Body of pancreas (tissue), 4 donors: Measurements from ENCODE around the gene ATRN. TPM values are rescaled to one million over a fixed set of nuclear protein-coding genes. Genes with fewer than 3 reads are reported as not detected.

Experiments used
- ATAC-seq: fragments of 150-250 bp; one replicate; pipeline ENCODE4 v1.9.1; 2016
- DNase-seq, 4 donors: peaks; one replicate each; pipeline ENCODE4 v3.0.0-alpha.2; 2019
- H3K27ac ChIP-seq, 4 donors: fragments of 200-600 bp; sonication (generic); 1 replicate in 3 of 4; 2 replicates in 1 of 4; pipeline versions ENCODE4 v1.5.1 to v1.6.1; 2016 to 2019; ENCODE audit warnings: mild to moderate bottlenecking in 1 of 4, mixed read lengths in 1 of 4, moderate library complexity in 1 of 4
- H3K27me3 ChIP-seq, 2 donors: fragments of 200-600 bp; sonication (generic); one replicate each; pipeline ENCODE4 v1.6.0; 2016; ENCODE audit warnings: mild to moderate bottlenecking in 1 of 2
- H3K36me3 ChIP-seq, 2 donors: fragments of 200-600 bp; sonication (generic); replicated peaks in 1 of 2; 2 replicates each; pipeline ENCODE4 v1.5.1; 2016; ENCODE audit warnings: low read depth in 2 of 2; ENCODE audit not compliant: insufficient read depth in 1 of 2
- H3K4me1 ChIP-seq: fragments of 200-600 bp; sonication (generic); one replicate; pipeline ENCODE4 v1.6.0; 2016
- H3K4me3 ChIP-seq, 2 donors: fragments of 200-600 bp; sonication (generic); 1 replicate in 1 of 2; 2 replicates in 1 of 2; pipeline ENCODE4 v1.5.1; 2016 to 2019
- H3K9me3 ChIP-seq, 3 donors: fragments of 200-600 bp; sonication (generic); 1 replicate in 2 of 3; 2 replicates in 1 of 3; pipeline ENCODE4 v1.5.1; 2016
- CTCF ChIP-seq, 7 experiments: fragments of 450-650 bp in 4 of 7; fragments of 200-600 bp in 3 of 7; sonication (generic) in 3 of 7; IDR thresholded peaks; one replicate each; pipeline ENCODE4 v1.5.1; 2016 to 2019; ENCODE audit warnings: antibody characterized with exemption in 7 of 7
- POLR2A ChIP-seq, 3 donors: fragments of 450-650 bp; IDR thresholded peaks; one replicate each; pipeline ENCODE4 v1.6.1; 2016; ENCODE audit warnings: antibody characterized with exemption in 3 of 3, mild to moderate bottlenecking in 2 of 3
- WGBS, 2 donors: methylation state at CpG; one replicate each; pipeline ENCODE4 v1.1.5; 2017; 5-methylcytosine and 5-hydroxymethylcytosine counted together
- intact Hi-C: fragments of 100-400 bp; cut with DNase I; formaldehyde crosslinking; loops from one replicate; pipeline ENCODE4 v1.15.1; 2023
- total RNA-seq, 2 donors: library from RNA; depleted of rRNA; stranded (reverse); fragments of >200 nt; gene quantifications; one replicate each; pipeline ENCODE4 v1.1.0, GENCODE V29; 2016

Gene ATRN
- total RNA-seq, 2 donors from 2014 or later: 17.6 to 18.8 TPM

- Histone ChIP-seq H3K4me3 (no peak overlapping the region), H3K9me3 (no peaks in the 10 kb centered on the region), H3K27ac (no peak overlapping the region), H3K36me3 (peaks cover 0 to 11% of the 10 kb centered on the region in 2 donors), H3K27me3 (no peaks in the 10 kb centered on the region), H3K4me1 (no peaks in the 10 kb centered on the region)
- intact Hi-C loops: no loop called here
- ATAC-seq (no peak), DNase-seq (no peak)
- no peak for TF ChIP-seq POLR2A (IDR thresholded peaks at IDR 0.05)
- no peak for TF ChIP-seq CTCF (IDR thresholded peaks at IDR 0.05)
- 100% methylated on average over 1 of the region's 1 CpG for WGBS, 2 donors
These were observed 106.5 kb downstream of the ATRN start for GRCh38 chr20:3577366-3577765.

- no peaks in the 10 kb centered on the region for H3K27me3 ChIP-seq
- DNase-seq: no peak
These were observed 109.6 kb downstream of the ATRN start for GRCh38 chr20:3580412-3580811.

GRCh38 chr20:3583765-3584164, 112.9 kb downstream of the ATRN start:
- Histone ChIP-seq H3K4me3 (no peak overlapping the region), H3K27ac (no peak overlapping the region), H3K27me3 (no peaks in the 10 kb centered on the region), H3K9me3 (no peaks in the 10 kb centered on the region), H3K36me3 (peaks cover 0 to 26% of the 10 kb centered on the region in 2 donors), H3K4me1 (no peaks in the 10 kb centered on the region)
- WGBS, 2 donors: 87 to 89% methylated on average over 7 of the region's 7 CpGs
- TF ChIP-seq CTCF (IDR thresholded peaks at IDR 0.05) (no peak), POLR2A (IDR thresholded peaks at IDR 0.05) (no peak)
- ATAC-seq (no peak), DNase-seq (no peak)
- intact Hi-C loops: no loop called here

More at GRCh38 chr20:3580412-3580811, 109.6 kb downstream of the ATRN start:
- Histone ChIP-seq H3K27ac (no peak overlapping the region), H3K4me3 (no peak overlapping the region), H3K4me1 (no peaks in the 10 kb centered on the region), H3K9me3 (no peaks in the 10 kb centered on the region), H3K36me3 (peaks cover 0 to 27% of the 10 kb centered on the region in 2 donors)
- TF ChIP-seq CTCF (IDR thresholded peaks at IDR 0.05) (peak in 2 of 7 experiments; percentile 9 to 14), POLR2A (IDR thresholded peaks at IDR 0.05) (no peak)
- WGBS, 2 donors: 84 to 88% methylated on average over 3 of the region's 3 CpGs
- no peak for ATAC-seq
- intact Hi-C loops: no loop called here

GRCh38 chr20:3586093-3586492, 115.3 kb downstream of the ATRN start:
- ATAC-seq (no peak), DNase-seq (no peak)
- TF ChIP-seq CTCF (IDR thresholded peaks at IDR 0.05) (no peak), POLR2A (IDR thresholded peaks at IDR 0.05) (no peak)
- H3K4me3 ChIP-seq: no peak overlapping the region
- H3K9me3 ChIP-seq: no peaks in the 10 kb centered on the region
- peaks cover 0 to 28% of the 10 kb centered on the region in 2 donors for H3K36me3 ChIP-seq
- intact Hi-C loops: no loop called here
- H3K27me3 ChIP-seq: no peaks in the 10 kb centered on the region
- H3K27ac ChIP-seq: no peak overlapping the region
- WGBS, 2 donors: 92 to 97% methylated on average over 1 of the region's 1 CpG
- no peaks in the 10 kb centered on the region for H3K4me1 ChIP-seq

GRCh38 chr20:3590164-3590563, 119.3 kb downstream of the ATRN start:
- no peak overlapping the region for H3K27ac ChIP-seq
- DNase-seq (no peak), ATAC-seq (no peak)
- TF ChIP-seq CTCF (IDR thresholded peaks at IDR 0.05) (no peak), POLR2A (IDR thresholded peaks at IDR 0.05) (no peak)
- H3K4me3 ChIP-seq: no peak overlapping the region
- WGBS, 2 donors: 95 to 100% methylated on average over 1 of the region's 1 CpG
- H3K9me3 ChIP-seq: no peaks in the 10 kb centered on the region
- intact Hi-C loops: no loop called here
- H3K36me3 ChIP-seq: peaks cover 0 to 28% of the 10 kb centered on the region in 2 donors
- H3K4me1 ChIP-seq: no peaks in the 10 kb centered on the region
- no peaks in the 10 kb centered on the region for H3K27me3 ChIP-seq
